ENCODE data around the gene LINGO3. TPM values are rescaled to one million over a fixed set of nuclear protein-coding genes. Genes with fewer than 3 reads are reported as not detected.

The LINGO3 gene
- total and polyA plus RNA-seq, 2 of the 4 experiments (the other 2 are of a cell fraction), result not detected

DNA sequence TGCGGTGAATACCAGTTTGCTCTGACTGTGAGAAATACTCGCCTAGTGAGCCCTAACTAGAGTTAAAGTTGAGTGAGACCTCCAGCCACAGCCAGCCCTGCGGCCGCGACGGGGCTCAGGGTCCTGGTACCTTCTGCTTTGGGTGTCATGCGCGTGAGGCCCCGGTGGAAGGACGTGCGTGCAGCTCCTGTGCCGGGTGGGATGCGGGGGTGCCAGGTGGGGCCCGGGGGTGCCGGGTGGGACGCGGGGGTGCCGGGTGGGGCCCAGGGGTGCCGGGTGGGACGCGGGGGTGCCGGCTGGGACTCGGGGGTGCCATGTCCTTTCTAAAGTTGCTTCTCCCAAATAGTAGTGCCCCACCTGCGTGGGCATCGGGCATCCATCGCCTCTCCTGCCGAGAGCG lies 43.6 kb upstream of the LINGO3 start:
- no peaks in the 10 kb centered on the region for H3K79me1 ChIP-seq (ENCODE audit: low read depth in 1 of 2, low read length in 2 of 2)
- H3K4me1 ChIP-seq (ENCODE audit: control insufficient read depth, insufficient read depth, low read length), result no peaks in the 10 kb centered on the region
- in situ Hi-C loops (cut with MboI; ENCODE audit: low sequenced_read_pairs) (no loop called here), dilution Hi-C loops (cut with HindIII; ENCODE audit: low sequenced_read_pairs, unreplicated experiment) (no loop called here), intact Hi-C loops (cut with micrococcal nuclease) (no loop called here)
- H3K9me1 ChIP-seq (ENCODE audit: insufficient read depth, low read length), result no peaks in the 10 kb centered on the region
- no peak overlapping the region for H2BK120ac ChIP-seq (ENCODE audit: low read depth, low read length)
- WGBS, 2 experiments (ENCODE audit: extremely low coverage in 2 of 2, insufficient read length in 1 of 2), result 92% methylated on average over 9 of the region's 28 CpGs; no CpG with 5 or more reads in 1 of the 2 experiments
- no peak overlapping the region for H3K4me3 ChIP-seq (ENCODE audit: insufficient read depth, low read depth, low read length)
- H3K4ac ChIP-seq (ENCODE audit: low read depth, low read length), result no peak overlapping the region
- no peak overlapping the region for H3K4me2 ChIP-seq (ENCODE audit: low read depth, low read length)
- no peaks in the 10 kb centered on the region for H4K20me1 ChIP-seq (ENCODE audit: insufficient read depth, low read length)
- no peak overlapping the region for H3K23ac ChIP-seq (ENCODE audit: low read depth, low read length)
- POLR2A ChIA-PET (ENCODE audit: unreplicated experiment), result no interaction called here
- TF ChIP-seq NFE2L2 (IDR thresholded peaks at IDR 0.05; ENCODE audit: low read depth, low read length) (no peak), RFX5 (IDR thresholded peaks at IDR 0.05; ENCODE audit: low read depth, low read length) (no peak), ELK1 (IDR thresholded peaks at IDR 0.05; ENCODE audit: borderline replicate concordance, low read depth, low read length) (no peak), CHD1 (IDR thresholded peaks at IDR 0.05; ENCODE audit: low read depth, low read length) (no peak), RAD21 (IDR thresholded peaks at IDR 0.05; ENCODE audit: low read length) (no peak), SMC3 (IDR thresholded peaks at IDR 0.05; ENCODE audit: low read depth, low read length) (no peak)
- TF ChIP-seq, protein P1, sequence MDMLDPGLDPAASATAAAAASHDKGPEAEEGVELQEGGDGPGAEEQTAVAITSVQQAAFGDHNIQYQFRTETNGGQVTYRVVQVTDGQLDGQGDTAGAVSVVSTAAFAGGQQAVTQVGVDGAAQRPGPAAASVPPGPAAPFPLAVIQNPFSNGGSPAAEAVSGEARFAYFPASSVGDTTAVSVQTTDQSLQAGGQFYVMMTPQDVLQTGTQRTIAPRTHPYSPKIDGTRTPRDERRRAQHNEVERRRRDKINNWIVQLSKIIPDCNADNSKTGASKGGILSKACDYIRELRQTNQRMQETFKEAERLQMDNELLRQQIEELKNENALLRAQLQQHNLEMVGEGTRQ (IDR thresholded peaks at IDR 0.05; ENCODE audit: low read depth, low read length), result no peak
- H3K56ac ChIP-seq (ENCODE audit: extremely low read depth, insufficient read depth, low read length), result no peak overlapping the region
- H2BK15ac ChIP-seq (ENCODE audit: low read depth, low read length), result no peak overlapping the region
- CTCF ChIA-PET, result no interaction called here
- no peak overlapping the region for H3K27ac ChIP-seq (ENCODE audit: insufficient read depth, low read length)
- no peak overlapping the region for H3K9ac ChIP-seq (ENCODE audit: low read depth, low read length)
- ATAC-seq (ENCODE audit: low read depth), result no peak
- H2BK5ac ChIP-seq (ENCODE audit: low read depth, low read length, poor library complexity, severe bottlenecking), result no peak overlapping the region
- no peak overlapping the region for H4K8ac ChIP-seq (ENCODE audit: low read depth in 2 of 2, low read length in 2 of 2)
- no peak overlapping the region for H4K91ac ChIP-seq (ENCODE audit: insufficient read depth, low read depth, low read length)
- no peak for DNase-seq
- H3K18ac ChIP-seq (ENCODE audit: low read depth, low read length), result no peak overlapping the region
- no peak overlapping the region for H2AK5ac ChIP-seq (ENCODE audit: low read depth, low read length)
- H2BK20ac ChIP-seq (ENCODE audit: low read depth, low read length), result no peak overlapping the region
- H2AFZ ChIP-seq (replicated peaks; ENCODE audit: low read length, poor library complexity), result no peak overlapping the region
- H4K5ac ChIP-seq (ENCODE audit: low read depth, low read length), result no peak overlapping the region
- H3K27me3 ChIP-seq (ENCODE audit: control insufficient read depth, insufficient read depth, low read length), result no peaks in the 10 kb centered on the region
- H3K14ac ChIP-seq (replicated peaks; ENCODE audit: low read depth, low read length), result no peak overlapping the region
- H2AK9ac ChIP-seq (replicated peaks; ENCODE audit: low read depth, low read length, poor library complexity), result no peak overlapping the region
- no peaks in the 10 kb centered on the region for H3K9me3 ChIP-seq (ENCODE audit: control insufficient read depth, insufficient read depth, low read length)
- H3K36me3 ChIP-seq (ENCODE audit: control insufficient read depth, insufficient read depth, low read length), result peaks cover 40% of the 10 kb centered on the region
- BruUV-seq (replicated peaks), result no TSS peak
